ENCODE data around the gene SORCS3. TPM values are rescaled to one million over a fixed set of nuclear protein-coding genes. Genes with fewer than 3 reads are reported as not detected.
A peak's percentile ranks its signal among the peaks of the same experiment; 100 is the strongest.

SORCS3 gene
- total RNA-seq, 1 donor from 2014 or later = 1.4 TPM

DNA sequence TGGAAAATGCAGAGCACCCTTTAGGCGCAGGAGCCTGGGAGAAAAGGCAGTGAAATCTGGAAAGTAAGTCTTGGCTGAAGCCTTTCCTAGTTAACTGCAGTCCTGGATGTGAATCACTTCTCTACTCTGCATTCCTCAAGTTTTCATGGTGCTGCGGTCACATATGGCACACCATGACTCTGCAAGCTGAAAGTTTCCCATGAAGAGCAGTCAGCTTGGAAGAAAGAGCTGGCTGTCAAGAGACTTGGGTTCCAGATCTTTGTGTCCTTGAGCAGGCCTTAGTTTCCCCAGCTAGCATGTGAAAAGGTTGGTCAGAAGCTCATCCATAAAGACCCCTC, 548.3 kb downstream of the SORCS3 start:
- DNase-seq = no peak

DNA sequence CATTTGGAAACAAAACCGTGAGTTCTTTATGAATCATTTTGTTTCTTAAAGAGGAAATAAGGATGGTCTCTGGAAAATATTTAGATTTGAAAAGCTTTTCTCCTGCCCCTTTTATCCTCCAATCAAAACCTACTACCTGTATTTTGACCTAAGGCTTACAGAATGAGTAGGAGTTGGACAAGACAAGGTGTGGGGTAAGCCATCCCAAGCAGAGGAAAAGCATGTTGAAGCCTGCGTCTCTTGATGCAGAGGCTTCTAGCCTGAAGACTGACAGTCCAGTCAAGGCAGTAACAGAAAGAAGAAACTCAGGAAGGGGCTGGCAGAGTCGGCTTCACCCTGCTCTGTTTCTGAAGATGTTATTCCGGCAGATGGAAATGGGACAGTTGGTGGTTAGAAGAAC, 551.1 kb downstream of the SORCS3 start:
- no peak for DNase-seq

DNA sequence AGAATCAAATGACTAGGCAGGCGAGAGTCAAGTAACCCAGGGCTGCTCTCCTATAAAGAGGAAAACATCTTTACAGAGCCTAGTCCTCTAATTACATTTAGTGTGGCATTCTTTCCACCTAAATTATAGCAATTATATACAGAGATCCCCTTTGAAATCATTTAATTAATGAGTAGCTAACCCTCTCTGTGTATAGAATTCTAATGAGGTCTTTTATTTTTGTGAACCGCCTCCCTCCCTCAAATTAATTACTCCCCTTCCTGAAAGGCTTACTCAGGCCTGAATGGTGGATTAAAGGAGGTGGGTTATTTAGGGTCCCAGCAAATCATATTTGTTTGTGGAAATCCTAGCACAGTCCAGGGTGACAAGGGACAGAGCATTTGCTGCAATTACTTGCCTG, 551.8 kb downstream of the SORCS3 start:
- DNase-seq = no peak

DNA sequence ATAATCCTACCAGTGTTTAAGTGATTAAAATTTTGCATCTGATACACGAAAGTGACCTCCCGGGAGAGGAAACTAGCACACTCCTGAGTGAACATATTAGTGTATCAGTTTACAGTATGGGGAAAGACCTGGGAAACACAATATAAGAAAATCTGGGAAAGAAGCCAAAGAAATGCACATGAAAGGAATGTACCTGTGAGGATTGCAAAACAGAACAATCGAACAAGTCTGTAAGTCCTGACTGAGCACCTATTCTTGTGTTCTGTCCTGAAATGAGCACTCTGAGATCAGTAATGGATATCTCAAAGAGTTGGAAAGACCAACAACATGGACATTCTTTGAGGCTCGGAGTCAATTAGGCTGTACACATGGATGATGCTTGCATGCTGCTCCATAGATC, 554.7 kb downstream of the SORCS3 start:
- no peak for DNase-seq

DNA sequence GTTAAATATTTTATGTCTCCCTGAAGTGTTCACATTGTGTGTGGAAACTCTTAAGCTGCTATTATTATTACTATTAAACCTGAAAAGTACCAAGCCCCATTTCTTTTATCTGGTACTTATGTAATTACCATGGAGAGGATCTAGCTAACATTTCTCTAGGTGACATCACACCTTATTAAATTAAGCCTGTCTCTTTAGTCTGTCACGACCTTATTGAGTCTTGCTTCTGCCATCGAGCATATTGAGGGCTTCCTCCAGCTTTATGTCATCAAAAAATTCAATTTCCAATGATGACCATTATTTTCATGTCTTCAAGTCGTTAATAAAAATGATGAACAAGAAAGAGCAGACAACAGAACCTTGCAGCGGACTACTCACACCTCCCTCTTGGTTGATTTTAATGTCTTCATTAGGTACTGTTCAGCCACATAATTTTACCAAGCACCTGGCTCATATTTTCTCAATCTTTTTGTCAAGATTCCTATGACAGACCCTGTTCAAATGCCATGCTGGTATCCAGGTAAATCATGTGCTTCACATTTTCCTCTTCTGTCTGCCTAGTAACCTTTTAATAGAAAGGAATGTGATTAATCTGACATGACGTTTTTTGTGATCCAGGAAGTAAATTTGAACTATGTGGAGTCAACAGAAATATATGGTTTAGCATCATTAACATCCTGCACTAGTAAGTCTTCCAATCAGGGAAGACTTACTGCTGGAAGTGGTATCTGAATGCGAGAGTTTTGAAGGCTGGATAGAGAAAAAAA, 556.7 kb downstream of the SORCS3 start:
- no peak for DNase-seq

DNA sequence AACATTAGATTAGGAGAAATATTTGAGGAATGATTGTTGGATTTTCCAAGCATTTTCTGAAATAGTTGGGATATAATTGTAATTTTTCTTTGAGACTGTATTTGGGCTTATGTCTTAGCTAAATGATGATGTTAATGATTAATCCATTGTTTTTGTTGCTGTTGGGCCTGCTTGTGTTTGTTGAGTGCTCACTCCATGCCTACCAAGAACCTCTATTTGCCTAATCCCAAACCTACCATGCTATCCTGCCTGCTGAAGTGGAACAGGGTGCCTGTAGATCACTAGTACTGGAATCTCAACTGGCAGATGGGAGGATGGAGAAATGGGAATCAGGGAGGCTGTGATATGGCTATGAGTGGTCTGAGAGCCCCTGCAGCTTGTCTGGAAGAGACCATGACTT, 565.5 kb downstream of the SORCS3 start:
- DNase-seq = no peak

DNA sequence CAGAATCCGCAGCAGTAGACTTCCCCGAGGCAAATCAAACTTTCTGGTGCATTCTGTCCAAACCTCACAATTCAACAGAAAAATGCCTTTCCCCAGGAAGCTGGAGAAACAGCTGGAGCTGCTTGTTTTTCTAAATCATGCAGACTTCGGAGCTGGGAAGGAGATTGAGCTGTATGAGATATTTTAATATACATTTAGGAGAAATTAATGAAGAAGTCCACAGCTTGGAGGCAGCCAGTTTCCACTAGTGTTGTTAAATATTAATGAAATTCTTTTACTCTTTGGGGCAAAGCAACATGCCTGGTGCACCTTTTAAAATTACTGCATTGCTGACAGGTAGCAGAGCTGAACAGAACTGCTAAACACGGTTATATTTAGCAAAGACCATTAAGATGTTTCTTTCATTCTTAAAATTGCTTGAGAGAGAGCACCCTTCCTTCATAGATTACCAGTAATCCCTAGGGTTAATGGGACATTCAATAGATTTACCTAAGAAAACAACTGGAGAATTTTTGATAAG, 566.4 kb downstream of the SORCS3 start:
- DNase-seq = no peak

DNA sequence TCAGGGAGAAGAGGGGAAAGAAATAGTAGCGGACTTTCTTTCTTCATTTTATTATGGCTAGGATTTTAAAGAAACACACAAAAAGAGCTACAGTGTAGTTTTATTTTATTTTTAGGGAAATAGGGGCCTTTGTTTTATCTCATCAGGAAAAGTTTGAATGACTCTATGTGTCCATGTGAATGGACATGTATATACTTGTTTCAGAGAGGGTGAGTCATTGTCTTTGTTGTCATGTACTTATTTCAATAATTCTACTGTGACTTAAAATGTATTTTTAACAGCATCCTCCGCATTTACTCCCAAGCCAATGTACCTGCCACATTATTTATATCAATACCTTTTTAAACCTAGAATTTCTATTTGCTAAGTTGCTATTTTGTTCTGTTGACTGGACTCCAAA, 569.5 kb downstream of the SORCS3 start:
- no peak for DNase-seq

DNA sequence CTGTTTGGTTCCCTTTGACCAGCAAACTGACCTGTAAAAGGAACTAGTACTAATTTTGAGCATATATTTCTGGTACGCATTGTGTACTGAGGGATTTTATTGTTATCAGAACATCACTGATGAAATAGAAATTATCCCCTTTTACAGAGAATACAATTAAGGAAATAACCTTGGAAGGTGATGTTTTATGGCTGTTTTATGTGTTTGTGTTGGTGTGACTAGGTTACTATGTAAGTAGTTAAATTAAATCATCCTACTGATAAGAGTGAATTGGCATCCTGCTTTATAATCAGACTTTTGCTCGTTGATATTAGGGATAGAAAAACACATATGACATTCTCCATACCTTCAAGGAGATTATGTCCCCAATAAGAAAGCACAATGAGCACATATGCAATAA, 596.6 kb downstream of the SORCS3 start:
- no peak for DNase-seq

DNA sequence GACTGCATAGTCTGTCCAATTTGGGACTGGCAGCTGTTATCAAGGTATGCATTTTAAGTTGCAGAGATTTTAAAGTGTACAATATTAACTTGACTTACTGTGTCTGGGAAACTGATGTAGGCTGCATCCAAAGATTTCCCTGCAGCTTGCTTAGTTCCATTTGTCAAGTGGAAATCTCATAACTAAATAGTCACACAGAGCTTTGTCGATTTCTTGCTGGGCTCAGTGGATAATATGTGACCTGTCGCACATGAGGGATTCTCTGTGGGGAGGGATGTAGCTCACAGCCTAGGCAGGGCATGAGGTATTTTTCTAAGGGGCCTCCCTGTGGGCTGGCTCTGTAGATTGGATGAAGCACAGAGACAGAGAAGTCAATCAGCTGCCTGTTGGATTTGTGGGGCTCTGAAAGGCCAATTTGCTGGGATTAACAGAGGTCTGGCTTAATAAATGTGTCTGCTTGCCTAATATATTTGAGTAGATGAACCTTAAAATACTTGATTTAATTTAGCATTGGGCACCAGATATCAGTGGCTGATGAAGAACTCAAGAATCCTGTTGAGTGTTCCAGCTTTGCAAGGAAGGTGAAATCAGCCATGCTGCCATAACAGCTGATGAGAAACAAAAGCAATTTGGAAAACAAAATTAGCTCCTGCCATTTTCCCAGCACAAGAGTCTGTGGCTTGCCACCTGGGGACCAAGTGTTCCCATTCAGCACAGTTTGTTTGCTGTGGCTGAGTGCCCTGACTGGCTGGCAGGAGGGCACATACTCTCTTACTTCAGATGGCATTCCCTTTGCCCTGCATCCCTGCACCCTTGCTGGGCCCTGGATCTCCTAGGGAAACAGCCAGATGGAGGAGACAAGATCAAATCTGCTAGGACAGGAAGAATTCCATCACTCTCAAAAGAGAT, 598.5 kb downstream of the SORCS3 start:
- DNase-seq = peak; percentile 9

DNA sequence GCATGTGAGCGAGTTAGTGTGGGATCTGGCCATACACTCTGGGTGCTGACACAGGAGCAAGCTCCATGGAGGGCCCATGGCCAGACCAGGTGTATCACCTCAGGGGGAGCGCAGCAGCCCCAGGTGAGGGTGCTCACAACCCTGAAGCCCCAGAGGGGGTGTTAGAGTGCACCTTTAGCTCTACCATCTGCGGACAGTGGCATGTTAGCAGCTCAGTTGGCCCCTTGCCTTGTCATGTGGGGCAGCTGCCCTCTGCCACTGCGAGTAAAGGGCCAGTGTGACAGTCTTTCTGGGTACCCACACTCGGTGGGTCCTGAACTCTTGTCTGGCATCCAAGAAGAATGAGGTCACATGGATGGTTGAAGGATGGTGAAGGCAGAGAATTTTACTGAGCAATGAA, 600.2 kb downstream of the SORCS3 start:
- no peak for DNase-seq

DNA sequence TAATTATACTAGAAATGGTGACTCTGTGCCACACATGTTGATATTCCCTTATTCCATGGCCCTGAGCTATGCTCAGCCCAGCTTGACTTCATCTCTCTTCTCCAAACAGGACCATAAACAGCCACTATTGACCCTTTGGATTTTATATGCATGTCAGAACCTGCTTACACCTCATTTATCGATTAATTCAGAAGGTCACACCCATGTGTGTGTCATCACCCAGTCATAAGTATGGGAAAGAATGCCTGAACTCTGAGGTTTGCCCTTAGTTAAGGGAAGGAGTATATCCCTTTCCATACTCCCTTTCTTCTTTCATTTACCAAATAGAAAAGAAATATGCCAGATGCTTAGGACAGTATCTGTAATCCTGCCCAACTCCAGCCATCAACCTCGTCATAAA, 602.3 kb downstream of the SORCS3 start:
- no peak for DNase-seq

DNA sequence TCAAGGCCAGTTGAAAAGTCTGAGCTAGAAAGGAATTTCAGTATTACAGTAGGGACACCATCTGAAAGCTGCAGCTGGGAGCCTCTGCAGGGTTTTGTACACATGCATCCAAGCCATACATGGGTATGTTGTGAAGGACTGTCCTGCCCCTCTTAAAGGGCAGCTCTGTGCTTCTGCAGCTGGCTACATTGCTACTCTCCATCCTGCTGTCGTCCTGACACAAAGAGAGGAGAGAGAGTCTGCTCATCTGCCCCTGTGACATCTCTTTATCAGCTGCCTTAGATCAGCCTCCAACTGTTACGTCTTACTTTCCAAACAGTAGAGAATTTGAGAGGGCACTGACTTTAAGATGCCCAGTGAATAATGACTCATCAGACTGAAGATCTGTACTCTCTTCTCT, 602.7 kb downstream of the SORCS3 start:
- no peak for DNase-seq

DNA sequence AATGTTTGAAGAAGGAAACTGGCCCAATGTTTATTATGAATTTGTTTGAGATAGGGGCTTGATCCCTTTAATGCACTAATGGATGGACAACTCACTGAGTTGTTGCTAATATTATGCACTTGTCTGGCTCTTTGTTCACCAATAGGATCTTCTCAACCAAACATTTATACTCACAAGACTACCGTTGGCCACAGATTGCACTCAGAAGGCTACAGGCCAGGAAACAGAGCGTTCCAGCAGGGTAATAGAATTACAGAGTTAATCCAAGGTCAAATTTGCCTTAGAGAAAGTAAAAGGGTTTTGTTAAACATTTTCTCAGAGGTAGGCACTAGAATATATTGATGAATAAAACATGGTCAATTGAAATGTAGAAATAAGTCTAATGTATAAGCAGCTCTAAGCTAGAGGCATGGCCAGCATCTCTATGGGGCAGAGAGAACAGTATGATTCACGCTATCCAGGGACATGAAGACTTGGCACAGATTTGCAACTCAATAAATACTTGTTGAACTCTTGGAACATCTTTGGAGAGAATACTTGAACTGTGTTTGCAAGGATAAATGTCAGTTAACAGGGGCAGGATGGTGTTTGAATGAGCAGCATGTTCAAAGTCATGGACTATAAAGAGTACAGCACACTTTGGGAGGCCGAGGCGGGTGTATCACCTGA, 606.9 kb downstream of the SORCS3 start:
- no peak for DNase-seq

DNA sequence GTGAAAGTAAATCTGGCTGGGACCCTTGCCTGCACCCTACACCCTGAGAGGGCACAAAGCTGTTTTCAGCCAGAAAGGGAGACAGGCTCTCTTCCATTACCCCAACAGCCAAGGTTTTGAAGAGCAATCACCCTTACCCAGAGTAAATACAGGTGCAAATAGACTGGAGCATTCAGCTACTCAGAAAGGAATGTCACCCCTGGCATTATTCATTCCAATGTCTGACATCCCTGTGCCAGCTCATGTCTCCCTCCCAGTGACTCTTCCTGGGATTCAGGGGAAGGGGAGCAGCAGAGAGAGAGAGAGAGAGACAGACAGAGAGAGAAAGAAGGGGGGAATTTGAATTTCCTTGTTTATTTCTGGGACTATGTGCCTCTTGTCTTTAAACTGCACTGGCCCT, 611.8 kb downstream of the SORCS3 start:
- no peak for DNase-seq

DNA sequence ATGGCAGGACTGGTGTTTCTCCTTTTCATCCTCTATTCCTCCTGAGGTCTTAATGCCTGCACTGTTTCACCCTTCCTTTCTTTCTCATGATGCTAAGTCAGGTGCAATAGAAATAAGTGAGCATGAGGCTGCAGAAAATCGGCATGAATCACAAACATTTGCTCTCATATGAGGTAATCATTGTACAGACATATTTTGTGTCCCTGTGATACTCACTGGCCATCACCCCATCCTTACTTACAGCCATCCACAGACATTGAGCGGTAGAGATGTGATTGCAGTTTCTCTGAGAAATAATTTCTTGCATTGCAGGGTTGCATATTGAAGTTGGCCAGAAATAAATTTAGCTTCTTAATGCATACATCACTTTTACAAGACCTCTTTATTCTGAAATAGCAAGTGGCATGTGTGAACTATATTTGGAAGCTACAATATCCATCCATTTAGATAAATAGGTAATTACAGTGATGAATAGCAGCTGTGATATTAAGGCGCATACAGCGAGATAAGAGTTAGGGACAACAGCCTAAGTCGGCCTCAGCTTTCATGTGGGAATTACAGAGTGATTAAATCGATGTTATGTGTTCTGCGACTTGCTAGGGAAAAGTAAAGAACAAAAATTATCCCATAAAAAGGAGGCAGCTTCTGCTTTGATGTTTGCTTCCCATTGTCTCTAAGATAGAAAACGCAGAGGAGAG, 612.6 kb downstream of the SORCS3 start:
- no peak for DNase-seq

DNA sequence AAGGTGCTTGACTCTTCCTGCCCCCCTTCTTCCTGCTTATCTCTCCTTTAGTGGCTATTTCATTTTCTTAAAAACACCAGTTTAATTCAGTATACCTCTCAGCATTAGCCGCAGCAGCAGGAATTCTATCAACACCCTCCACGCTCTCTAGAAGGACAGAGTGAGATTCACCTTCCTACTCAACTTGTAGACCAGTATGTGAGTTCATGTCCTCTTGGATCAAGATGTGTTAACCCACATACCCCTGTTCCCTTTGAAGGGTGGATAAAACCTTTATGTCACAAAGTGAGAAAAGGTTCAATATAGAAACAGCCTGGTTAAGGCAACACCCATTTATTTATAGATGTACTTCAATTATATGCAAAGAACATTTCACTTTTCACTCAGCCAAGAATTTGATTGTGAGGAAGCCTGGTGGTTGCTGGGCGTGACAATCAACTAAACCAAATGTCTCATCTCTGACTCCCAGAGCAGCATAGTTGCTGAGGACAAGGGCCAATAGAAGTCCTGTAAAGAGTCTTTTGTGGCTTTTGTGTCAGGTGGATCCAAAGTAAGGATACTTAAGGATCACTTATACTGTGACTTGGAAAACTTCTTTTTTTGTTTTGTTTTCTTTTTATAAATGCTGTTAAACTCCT, 617.1 kb downstream of the SORCS3 start:
- DNase-seq = no peak

DNA sequence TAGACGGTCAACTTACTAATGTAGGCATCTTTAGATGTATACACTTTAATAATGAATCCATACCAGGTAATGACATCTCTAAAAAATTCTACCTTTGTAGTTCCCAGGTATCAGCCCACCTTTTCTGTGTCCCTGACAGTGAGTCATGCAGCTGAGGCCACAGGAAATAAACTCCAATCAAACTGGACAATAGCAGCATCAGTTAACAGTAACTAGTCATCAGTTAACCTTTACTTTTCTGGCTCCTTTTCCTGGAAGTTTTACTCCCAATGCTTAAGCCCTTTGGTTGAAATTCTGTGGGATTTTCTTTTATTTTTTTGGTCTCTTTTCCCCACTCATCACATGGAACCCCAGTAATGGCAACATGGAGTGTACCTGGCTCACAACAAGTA, 617.6 kb downstream of the SORCS3 start:
- no peak for DNase-seq

DNA sequence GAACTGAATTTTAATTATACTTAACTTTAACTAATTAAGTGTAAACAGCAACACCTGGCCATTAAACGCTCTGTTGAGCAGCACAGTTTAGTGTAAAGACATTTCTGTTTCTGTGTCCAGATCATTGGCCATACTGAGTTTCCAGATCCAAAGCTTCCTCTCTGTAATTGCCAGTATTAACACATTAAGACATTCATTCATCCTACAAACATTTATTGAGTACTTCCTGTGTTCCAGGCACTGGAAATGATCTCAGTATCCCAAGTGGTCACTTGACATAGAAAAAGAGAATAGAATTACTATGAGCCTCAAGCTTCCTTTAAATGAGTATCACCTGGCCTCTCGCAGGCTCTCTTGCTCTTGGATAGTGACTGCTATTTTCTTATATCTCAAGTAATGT, 618.1 kb downstream of the SORCS3 start:
- no peak for DNase-seq

DNA sequence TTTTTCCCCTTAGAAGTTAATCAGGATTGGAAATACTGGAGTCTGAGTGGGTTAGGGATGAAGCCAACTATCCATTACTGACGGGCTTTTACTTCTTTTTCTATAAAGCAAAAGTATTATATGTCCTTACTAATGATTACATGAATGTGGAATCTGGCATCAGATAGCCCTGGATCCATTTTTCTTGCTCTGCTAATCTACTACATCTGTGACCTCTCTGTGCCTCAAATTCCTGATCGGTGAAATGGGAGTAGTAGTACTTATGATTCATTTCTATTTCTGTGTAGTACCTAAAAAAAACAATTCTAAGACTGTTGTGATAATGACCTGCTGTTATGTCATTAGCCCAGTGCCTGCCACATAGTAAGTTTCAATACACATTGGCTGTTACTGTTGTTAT, 621.6 kb downstream of the SORCS3 start:
- no peak for DNase-seq

DNA sequence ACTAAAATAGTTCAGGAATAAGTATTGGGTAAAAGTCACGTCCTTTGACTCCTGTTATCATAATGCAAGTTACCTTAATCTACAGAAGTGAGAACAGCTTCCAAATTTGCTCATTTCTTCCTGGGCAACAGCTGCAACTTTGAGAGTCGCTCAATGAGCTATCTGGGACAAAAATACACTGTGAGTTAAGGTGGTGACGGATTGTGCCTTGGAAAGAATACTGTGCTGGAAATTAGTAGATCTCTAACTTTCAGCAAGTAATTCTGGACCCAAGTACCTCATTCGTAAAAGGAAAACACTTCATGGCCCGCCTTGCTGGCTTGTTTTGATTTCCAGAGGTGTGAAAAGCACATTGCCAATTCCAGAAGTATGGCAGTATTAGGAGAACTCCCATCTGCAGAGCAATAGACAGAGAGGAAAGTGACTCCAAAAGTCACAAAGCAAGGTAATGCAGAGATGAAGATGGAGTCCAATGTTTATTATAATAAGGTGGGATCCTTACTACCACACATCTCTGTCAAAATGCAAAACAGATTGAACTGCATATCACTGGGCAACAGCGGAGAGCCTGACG, 626.0 kb downstream of the SORCS3 start:
- no peak for DNase-seq

DNA sequence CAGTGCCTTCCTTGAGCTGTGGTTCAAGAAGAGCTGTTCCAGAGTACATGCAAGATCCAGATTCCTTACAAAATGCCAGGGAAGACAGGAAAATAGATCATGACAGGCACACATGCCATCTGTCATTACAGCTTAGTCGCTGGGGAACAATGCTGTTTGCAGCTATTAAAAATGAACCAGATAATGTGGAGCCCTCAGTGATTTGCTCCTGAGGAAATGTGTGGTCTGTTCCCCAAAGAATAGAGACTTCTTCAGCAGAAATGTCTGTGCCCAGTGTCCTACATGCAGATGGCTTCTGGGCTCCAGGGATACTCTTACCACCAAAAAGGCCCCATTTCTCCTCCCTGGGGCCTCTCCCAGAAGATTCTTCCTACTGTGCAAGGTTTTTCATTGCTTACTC, 627.9 kb downstream of the SORCS3 start:
- no peak for DNase-seq
